ENCODE results near the gene PAQR5.

The PAQR5 gene

DNA sequence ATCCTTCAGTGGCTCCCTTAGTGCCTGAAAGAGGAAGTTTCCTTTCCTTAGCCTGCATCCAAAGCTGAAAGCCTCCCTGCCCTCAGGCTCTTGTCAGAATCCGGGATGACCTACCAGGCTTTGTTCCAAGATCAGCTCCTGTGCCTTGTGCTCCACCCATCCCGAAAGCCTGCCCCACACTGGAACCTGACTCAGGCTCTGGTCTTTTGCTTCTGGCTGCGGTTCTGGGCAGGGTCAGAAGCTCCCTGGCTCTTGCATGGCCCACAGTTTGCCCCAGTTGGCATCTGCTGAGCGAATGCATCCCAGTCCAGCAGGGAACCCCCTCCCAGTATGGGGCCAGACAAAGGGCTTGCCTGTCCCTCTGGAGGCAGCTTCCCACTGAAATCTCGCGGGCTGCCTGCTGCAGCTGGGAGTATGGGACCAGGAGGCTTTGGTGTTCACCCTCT lies 89.6 kb downstream of the PAQR5 start:
- H3K4me3 ChIP-seq (ENCODE audit: low read depth, low read length) = no peak overlapping the region
- no peak for DNase-seq (ENCODE audit: low read depth)
- TF ChIP-seq POLR2A (IDR thresholded peaks at IDR 0.05; ENCODE audit: extremely low read depth, insufficient read length) = no peak
- no peak for TF ChIP-seq MYC (IDR thresholded peaks at IDR 0.05; ENCODE audit: low read depth, low read length)
- TF ChIP-seq, protein P1, sequence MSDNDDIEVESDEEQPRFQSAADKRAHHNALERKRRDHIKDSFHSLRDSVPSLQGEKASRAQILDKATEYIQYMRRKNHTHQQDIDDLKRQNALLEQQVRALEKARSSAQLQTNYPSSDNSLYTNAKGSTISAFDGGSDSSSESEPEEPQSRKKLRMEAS (IDR thresholded peaks at IDR 0.05; ENCODE audit: low read depth, low read length) = no peak
- TF ChIP-seq CTCF (IDR thresholded peaks at IDR 0.05; ENCODE audit: low read depth, low read length) = no peak

GRCh38 chr15:69389426-69389825 lies 90.7 kb downstream of the PAQR5 start:
- no peak overlapping the region for H3K4me3 ChIP-seq (ENCODE audit: low read depth, low read length)
- no peak for DNase-seq (ENCODE audit: low read depth)
- TF ChIP-seq POLR2A (IDR thresholded peaks at IDR 0.05; ENCODE audit: extremely low read depth, insufficient read length) = no peak
- TF ChIP-seq, protein P1 (IDR thresholded peaks at IDR 0.05; ENCODE audit: low read depth, low read length) = no peak
- TF ChIP-seq CTCF (IDR thresholded peaks at IDR 0.05; ENCODE audit: low read depth, low read length) = no peak
- TF ChIP-seq MYC (IDR thresholded peaks at IDR 0.05; ENCODE audit: low read depth, low read length) = no peak

DNA sequence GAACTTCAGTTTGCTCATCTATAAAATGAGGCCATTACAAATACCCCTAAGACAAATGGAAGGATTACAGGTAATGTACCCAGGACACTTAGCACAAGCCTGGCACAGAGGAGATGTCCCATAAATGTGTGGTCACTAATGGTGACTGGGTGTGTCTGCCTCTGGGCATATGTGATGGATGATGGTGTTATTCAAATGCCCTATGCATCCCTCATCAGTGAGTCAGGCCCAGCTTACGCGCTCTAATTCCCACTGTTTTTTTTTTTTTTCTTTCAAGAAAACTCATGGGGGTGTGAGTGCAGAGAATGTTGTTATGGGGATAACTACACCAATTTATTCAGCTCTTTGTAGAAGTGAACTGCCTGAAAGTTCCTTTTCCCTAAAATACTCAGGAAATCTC lies 91.9 kb downstream of the PAQR5 start:
- H3K4me3 ChIP-seq (ENCODE audit: low read depth, low read length) = no peak overlapping the region
- no peak for DNase-seq (ENCODE audit: low read depth)
- no peak for TF ChIP-seq MYC (IDR thresholded peaks at IDR 0.05; ENCODE audit: low read depth, low read length)
- TF ChIP-seq, protein P1 (IDR thresholded peaks at IDR 0.05; ENCODE audit: low read depth, low read length) = no peak
- no peak for TF ChIP-seq POLR2A (IDR thresholded peaks at IDR 0.05; ENCODE audit: extremely low read depth, insufficient read length)
- TF ChIP-seq CTCF (IDR thresholded peaks at IDR 0.05; ENCODE audit: low read depth, low read length) = no peak

GRCh38 chr15:69391046-69391757 lies 92.5 kb downstream of the PAQR5 start:
- H3K4me3 ChIP-seq (ENCODE audit: low read depth, low read length) = no peak overlapping the region
- DNase-seq (ENCODE audit: low read depth) = no peak
- TF ChIP-seq POLR2A (IDR thresholded peaks at IDR 0.05; ENCODE audit: extremely low read depth, insufficient read length) (no peak), CTCF (IDR thresholded peaks at IDR 0.05; ENCODE audit: low read depth, low read length) (no peak), MYC (IDR thresholded peaks at IDR 0.05; ENCODE audit: low read depth, low read length) (no peak)
- TF ChIP-seq, protein P1 (IDR thresholded peaks at IDR 0.05; ENCODE audit: low read depth, low read length) = no peak

GRCh38 chr15:69392352-69392751 lies 93.6 kb downstream of the PAQR5 start:
- no peak for DNase-seq (ENCODE audit: low read depth)
- TF ChIP-seq POLR2A (IDR thresholded peaks at IDR 0.05; ENCODE audit: extremely low read depth, insufficient read length) (no peak), CTCF (IDR thresholded peaks at IDR 0.05; ENCODE audit: low read depth, low read length) (no peak), MYC (IDR thresholded peaks at IDR 0.05; ENCODE audit: low read depth, low read length) (no peak)
- TF ChIP-seq, protein P1 (IDR thresholded peaks at IDR 0.05; ENCODE audit: low read depth, low read length) = no peak

More at GRCh38 chr15:69392352-69392751, 93.6 kb downstream of the PAQR5 start:
- no peak overlapping the region for H3K4me3 ChIP-seq (ENCODE audit: low read depth, low read length)

All from NB4 (cell line).